HG02798 (cell line): Measurements from ENCODE around the gene TSPO2.

Experiments
- ATAC-seq: cut with Tn5 transposase; IDR thresholded peaks from one replicate; pipeline ENCODE4 v1.9.1; 2021; ENCODE audit warnings: mild to moderate bottlenecking; ENCODE audit not compliant: unreplicated experiment, poor library complexity

Gene TSPO2

GRCh38 chr6:41073203-41073967 is 31.1 kb downstream of the TSPO2 start:
- peak; percentile 30 for ATAC-seq

GRCh38 chr6:41073968-41074691 is 31.9 kb downstream of the TSPO2 start:
- no peak for ATAC-seq

- no peak for ATAC-seq
Measured at GRCh38 chr6:41074692-41075436, 32.6 kb downstream of the TSPO2 start.

GRCh38 chr6:41075651-41076626 is 33.7 kb downstream of the TSPO2 start:
- ATAC-seq: no peak

GRCh38 chr6:41077536-41077935 is 35.3 kb downstream of the TSPO2 start:
- no peak for ATAC-seq

GRCh38 chr6:41078101-41078500 is 35.8 kb downstream of the TSPO2 start:
- no peak for ATAC-seq

- no peak for ATAC-seq
Measured at GRCh38 chr6:41079080-41079479, 36.8 kb downstream of the TSPO2 start.

- no peak for ATAC-seq
Measured at GRCh38 chr6:41080621-41081020, 38.4 kb downstream of the TSPO2 start.

GRCh38 chr6:41083072-41083471 is 40.8 kb downstream of the TSPO2 start:
- no peak for ATAC-seq

- ATAC-seq: no peak
Measured at GRCh38 chr6:41085182-41085581, 42.9 kb downstream of the TSPO2 start.

GRCh38 chr6:41088451-41088850 is 46.2 kb downstream of the TSPO2 start:
- ATAC-seq: no peak

- ATAC-seq: no peak
Measured at GRCh38 chr6:41090841-41091761, 48.8 kb downstream of the TSPO2 start.

- no peak for ATAC-seq
Measured at GRCh38 chr6:41092421-41093140, 50.3 kb downstream of the TSPO2 start.

GRCh38 chr6:41093729-41094128 is 51.5 kb downstream of the TSPO2 start:
- no peak for ATAC-seq
